HCT116 (cell line): ENCODE results near the gene GSTM5. TPM values are rescaled to one million over a fixed set of nuclear protein-coding genes. Genes with fewer than 3 reads are reported as not detected.

Experiments used
- ATAC-seq: fragments of 200-7000 bp; cut with Tn5 transposase; 2 replicates; pipeline ENCODE4 v1.9.1; 2020; ENCODE audit warnings: mild to moderate bottlenecking, moderate library complexity
- BruUV-seq: library from RNA; stranded (reverse); fragments of 400-500 nt; replicated peaks from 2 replicates; lab custom pipeline; 2021; lab: Mats Ljungman, UMichigan
- CTCF ChIA-PET: fragments of 300-600 bp; sonication (Branson Sonifier 250); formaldehyde crosslinking; loops from one replicate; lab custom pipeline; 2021; ENCODE audit warnings: antibody characterized with exemption; lab: Charles Lee
- POLR2A ChIA-PET: fragments of 300-600, 350-600 bp; sonication (Branson Sonifier 250); formaldehyde crosslinking; loops from one replicate; lab custom pipeline; 2021; ENCODE audit warnings: antibody characterized with exemption; lab: Charles Lee
- RAD21 ChIA-PET, 2 experiments: fragments of 300-600 bp; sonication (Branson Sonifier 250); formaldehyde crosslinking; loops; one replicate each; lab custom pipeline; 2023; ENCODE audit warnings: low total read pairs in 2 of 2; ENCODE audit not compliant: uncharacterized antibody in 2 of 2, unreplicated experiment in 2 of 2, low non-redundant PET in 1 of 2; lab: Charles Lee
- DNase-seq: peaks from one replicate; pipeline ENCODE4 v3.0.0-alpha.2; 2010; ENCODE audit warnings: low read depth, low spot score
- H2AFZ ChIP-seq: fragments of 200-600 bp; shearing (Covaris generic), sonication (generic); 2 replicates; pipeline ENCODE4 v1.6.1; 2017; ENCODE audit warnings: low read depth, mixed run types, mixed read lengths, antibody characterized with exemption, low read length; ENCODE audit not compliant: poor library complexity, severe bottlenecking
- H3K27ac ChIP-seq: 2 replicates; pipeline ENCODE4 v1.5.1; 2012; ENCODE audit warnings: low read depth, low read length
- H3K27me3 ChIP-seq: fragments of 200-600 bp; sonication (generic); 2 replicates; pipeline ENCODE4 v1.6.1; 2016; ENCODE audit warnings: mixed run types, low read length, mixed read lengths; ENCODE audit not compliant: insufficient read depth
- H3K36me3 ChIP-seq, 2 experiments: fragments of 200-500 bp in 1 of 2; fragments of 200-600 bp in 1 of 2; sonication (Bioruptor generic) in 1 of 2; sonication (generic) in 1 of 2; 2 replicates each; pipeline versions ENCODE4 v1.5.1 to v1.6.1; 2014 to 2016; ENCODE audit warnings: low read length in 2 of 2, inconsistent platforms in 1 of 2, mixed read lengths in 1 of 2, mixed run types in 1 of 2; ENCODE audit not compliant: insufficient read depth in 2 of 2, control insufficient read depth in 1 of 2
- H3K4me1 ChIP-seq, 2 experiments: fragments of 200-600 bp in 1 of 2; sonication (generic) in 1 of 2; 2 replicates each; pipeline versions ENCODE4 v1.5.1 to v1.6.1; 2012 to 2017; ENCODE audit warnings: low read length in 2 of 2, inconsistent platforms in 1 of 2, mild to moderate bottlenecking in 1 of 2, mixed read lengths in 1 of 2, mixed run types in 1 of 2, moderate library complexity in 1 of 2; ENCODE audit not compliant: insufficient read depth in 2 of 2, control insufficient read depth in 1 of 2
- H3K4me2 ChIP-seq: fragments of 200-600 bp; sonication (generic); 2 replicates; pipeline ENCODE4 v1.6.1; 2017; ENCODE audit warnings: mixed run types, low read length, mixed read lengths
- H3K4me3 ChIP-seq, 2 experiments: fragments of 200-600 bp in 1 of 2; sonication (generic) in 1 of 2; replicated peaks in 1 of 2; 2 replicates each; pipeline ENCODE4 v1.5.1; 2011 to 2016; ENCODE audit warnings: low read length in 2 of 2, control low read depth in 1 of 2, low read depth in 1 of 2, mild to moderate bottlenecking in 1 of 2, mixed read lengths in 1 of 2, mixed run types in 1 of 2
- H3K79me2 ChIP-seq: fragments of 200-600 bp; sonication (generic); 2 replicates; pipeline ENCODE4 v1.6.1; 2017; ENCODE audit warnings: mild to moderate bottlenecking, mixed run types, low read length, moderate library complexity, mixed read lengths; ENCODE audit not compliant: insufficient read depth
- H3K9ac ChIP-seq: fragments of 200-600 bp; sonication (generic); 2 replicates; pipeline ENCODE4 v1.6.1; 2016; ENCODE audit warnings: low read length, mixed read lengths
- H3K9me2 ChIP-seq: fragments of 200-600 bp; sonication (generic), shearing (Covaris generic); 2 replicates; pipeline ENCODE4 v1.6.1; 2017; ENCODE audit warnings: mixed run types, mild to moderate bottlenecking, moderate library complexity; ENCODE audit not compliant: insufficient read depth
- H3K9me3 ChIP-seq, 2 experiments: fragments of 200-500 bp in 1 of 2; fragments of 200-600 bp in 1 of 2; sonication (Bioruptor generic) in 1 of 2; sonication (generic) in 1 of 2; 2 replicates each; pipeline ENCODE4 v1.6.1; 2014 to 2017; ENCODE audit warnings: low read length in 2 of 2, mixed read lengths in 2 of 2, inconsistent platforms in 1 of 2, low read depth in 1 of 2, mild to moderate bottlenecking in 1 of 2, mixed run types in 1 of 2, moderate library complexity in 1 of 2; ENCODE audit not compliant: control insufficient read depth in 1 of 2, insufficient read depth in 1 of 2
- H4K20me1 ChIP-seq: fragments of 200-600 bp; sonication (generic), shearing (Covaris generic); 2 replicates; pipeline ENCODE4 v1.6.1; 2017; ENCODE audit warnings: mixed run types, mild to moderate bottlenecking, moderate library complexity; ENCODE audit not compliant: insufficient read depth
- EGR1 ChIP-seq: IDR thresholded peaks from 2 replicates; pipeline ENCODE4 v1.6.1; 2012; ENCODE audit warnings: low read depth
- FOSL1 ChIP-seq: IDR thresholded peaks from 2 replicates; pipeline ENCODE4 v1.6.1; 2012; ENCODE audit warnings: low read depth
- POLR2A ChIP-seq: IDR thresholded peaks from 2 replicates; pipeline ENCODE4 v1.7.0; 2011; ENCODE audit warnings: borderline replicate concordance; ENCODE audit not compliant: insufficient read depth, insufficient read length; ENCODE audit errors: extremely low read depth
- RAD21 ChIP-seq: IDR thresholded peaks from 2 replicates; pipeline ENCODE4 v1.6.1; 2012; ENCODE audit warnings: low read depth, mild to moderate bottlenecking
- intact Hi-C: fragments of 100-400 bp; cut with micrococcal nuclease; formaldehyde crosslinking; loops from 2 replicates; pipeline ENCODE4 v1.10.0; 2022
- total RNA-seq: library from RNA; stranded (reverse); gene quantifications from one replicate; pipeline ENCODE4 v1.2.1, GENCODE V29; 2021; ENCODE audit not compliant: unreplicated experiment
- TF ChIP-seq, protein P1 (sequence below): IDR thresholded peaks from 2 replicates; pipeline ENCODE4 v1.6.1; 2012; ENCODE audit warnings: low read depth
- TF ChIP-seq, protein P2 (sequence below): IDR thresholded peaks from 2 replicates; pipeline ENCODE4 v1.6.1; 2011; ENCODE audit warnings: mild to moderate bottlenecking, low read length, moderate library complexity; ENCODE audit not compliant: insufficient replicate concordance; ENCODE audit errors: extremely low read depth
- TF ChIP-seq, protein P3 (sequence below): IDR thresholded peaks from 2 replicates; pipeline ENCODE4 v1.6.1; 2012

Gene GSTM5
- total RNA-seq, 1 experiment from 2014 or later = not detected

DNA sequence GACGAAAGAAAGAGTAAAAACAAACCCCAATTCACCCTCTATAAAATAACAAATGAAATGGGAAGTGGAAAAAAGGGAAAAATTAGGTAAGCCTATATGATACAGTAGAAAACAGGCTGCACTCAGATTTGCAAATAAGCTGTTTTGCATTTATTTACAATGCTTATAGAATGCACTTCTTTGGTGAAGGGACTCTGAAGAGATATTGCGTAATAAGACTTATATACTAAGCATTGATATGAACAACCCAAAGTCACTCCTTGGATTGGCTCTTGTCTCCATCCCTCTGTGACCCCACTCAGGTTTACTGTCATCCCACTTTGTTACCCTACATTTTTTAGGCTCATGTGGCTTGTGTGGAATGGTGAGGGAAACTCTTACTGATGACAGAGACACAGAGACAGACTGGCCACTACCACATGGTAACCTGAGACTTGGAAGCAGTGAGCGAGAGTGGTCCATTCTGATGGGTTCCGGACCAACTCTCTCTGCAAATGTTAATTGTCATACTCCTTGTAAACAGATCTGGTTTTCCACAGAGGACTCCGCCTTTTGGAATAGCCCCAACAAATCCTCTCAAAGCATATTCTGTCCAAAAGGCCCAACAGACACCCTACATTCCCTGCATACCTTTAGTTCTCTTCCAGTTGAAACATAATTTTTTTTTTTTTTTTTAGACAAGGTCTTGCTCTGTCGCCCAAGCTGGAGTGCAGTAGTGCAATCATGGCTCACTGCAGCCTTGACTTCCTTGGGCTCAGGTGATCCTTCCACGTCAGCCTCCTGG is 11.0 kb downstream of the GSTM5 start:
- H4K20me1 ChIP-seq = no peaks in the 10 kb centered on the region
- H3K4me2 ChIP-seq = no peak overlapping the region
- no peak for TF ChIP-seq RAD21
- TF ChIP-seq FOSL1 = no peak
- no peak for TF ChIP-seq EGR1
- TF ChIP-seq, protein P1, sequence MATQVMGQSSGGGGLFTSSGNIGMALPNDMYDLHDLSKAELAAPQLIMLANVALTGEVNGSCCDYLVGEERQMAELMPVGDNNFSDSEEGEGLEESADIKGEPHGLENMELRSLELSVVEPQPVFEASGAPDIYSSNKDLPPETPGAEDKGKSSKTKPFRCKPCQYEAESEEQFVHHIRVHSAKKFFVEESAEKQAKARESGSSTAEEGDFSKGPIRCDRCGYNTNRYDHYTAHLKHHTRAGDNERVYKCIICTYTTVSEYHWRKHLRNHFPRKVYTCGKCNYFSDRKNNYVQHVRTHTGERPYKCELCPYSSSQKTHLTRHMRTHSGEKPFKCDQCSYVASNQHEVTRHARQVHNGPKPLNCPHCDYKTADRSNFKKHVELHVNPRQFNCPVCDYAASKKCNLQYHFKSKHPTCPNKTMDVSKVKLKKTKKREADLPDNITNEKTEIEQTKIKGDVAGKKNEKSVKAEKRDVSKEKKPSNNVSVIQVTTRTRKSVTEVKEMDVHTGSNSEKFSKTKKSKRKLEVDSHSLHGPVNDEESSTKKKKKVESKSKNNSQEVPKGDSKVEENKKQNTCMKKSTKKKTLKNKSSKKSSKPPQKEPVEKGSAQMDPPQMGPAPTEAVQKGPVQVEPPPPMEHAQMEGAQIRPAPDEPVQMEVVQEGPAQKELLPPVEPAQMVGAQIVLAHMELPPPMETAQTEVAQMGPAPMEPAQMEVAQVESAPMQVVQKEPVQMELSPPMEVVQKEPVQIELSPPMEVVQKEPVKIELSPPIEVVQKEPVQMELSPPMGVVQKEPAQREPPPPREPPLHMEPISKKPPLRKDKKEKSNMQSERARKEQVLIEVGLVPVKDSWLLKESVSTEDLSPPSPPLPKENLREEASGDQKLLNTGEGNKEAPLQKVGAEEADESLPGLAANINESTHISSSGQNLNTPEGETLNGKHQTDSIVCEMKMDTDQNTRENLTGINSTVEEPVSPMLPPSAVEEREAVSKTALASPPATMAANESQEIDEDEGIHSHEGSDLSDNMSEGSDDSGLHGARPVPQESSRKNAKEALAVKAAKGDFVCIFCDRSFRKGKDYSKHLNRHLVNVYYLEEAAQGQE = no peak
- TF ChIP-seq, protein P2, sequence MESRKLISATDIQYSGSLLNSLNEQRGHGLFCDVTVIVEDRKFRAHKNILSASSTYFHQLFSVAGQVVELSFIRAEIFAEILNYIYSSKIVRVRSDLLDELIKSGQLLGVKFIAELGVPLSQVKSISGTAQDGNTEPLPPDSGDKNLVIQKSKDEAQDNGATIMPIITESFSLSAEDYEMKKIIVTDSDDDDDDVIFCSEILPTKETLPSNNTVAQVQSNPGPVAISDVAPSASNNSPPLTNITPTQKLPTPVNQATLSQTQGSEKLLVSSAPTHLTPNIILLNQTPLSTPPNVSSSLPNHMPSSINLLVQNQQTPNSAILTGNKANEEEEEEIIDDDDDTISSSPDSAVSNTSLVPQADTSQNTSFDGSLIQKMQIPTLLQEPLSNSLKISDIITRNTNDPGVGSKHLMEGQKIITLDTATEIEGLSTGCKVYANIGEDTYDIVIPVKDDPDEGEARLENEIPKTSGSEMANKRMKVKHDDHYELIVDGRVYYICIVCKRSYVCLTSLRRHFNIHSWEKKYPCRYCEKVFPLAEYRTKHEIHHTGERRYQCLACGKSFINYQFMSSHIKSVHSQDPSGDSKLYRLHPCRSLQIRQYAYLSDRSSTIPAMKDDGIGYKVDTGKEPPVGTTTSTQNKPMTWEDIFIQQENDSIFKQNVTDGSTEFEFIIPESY = no peak
- TF ChIP-seq, protein P3, sequence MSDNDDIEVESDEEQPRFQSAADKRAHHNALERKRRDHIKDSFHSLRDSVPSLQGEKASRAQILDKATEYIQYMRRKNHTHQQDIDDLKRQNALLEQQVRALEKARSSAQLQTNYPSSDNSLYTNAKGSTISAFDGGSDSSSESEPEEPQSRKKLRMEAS = no peak
- no peak for TF ChIP-seq POLR2A
- RAD21 ChIA-PET = no interaction called here
- intact Hi-C loops = no loop called here
- no peaks in the 10 kb centered on the region for H3K9me3 ChIP-seq
- ATAC-seq (no peak), DNase-seq (no peak)
- no peaks in the 10 kb centered on the region for H3K27me3 ChIP-seq
- no peaks in the 10 kb centered on the region for H3K36me3 ChIP-seq
- POLR2A ChIA-PET = no interaction called here
- H3K9ac ChIP-seq = no peak overlapping the region
- H3K79me2 ChIP-seq = no peaks in the 10 kb centered on the region
- H3K4me1 ChIP-seq = peaks cover 0 to 14% of the 10 kb centered on the region in 2 experiments; a peak in 2 of 4 replicates
- H3K4me3 ChIP-seq = no peak overlapping the region
- no peak overlapping the region for H2AFZ ChIP-seq
- no TSS peak for BruUV-seq
- CTCF ChIA-PET = no interaction called here
- no peaks in the 10 kb centered on the region for H3K9me2 ChIP-seq
- no peak overlapping the region for H3K27ac ChIP-seq
